ENCODE results near the gene CFAP74.
"Not testable (repeated sequence)": the region's sequence is repeated elsewhere in the genome, so short reads cannot be mapped to it uniquely, and the experiment has no call there.

CFAP74 gene

DNA sequence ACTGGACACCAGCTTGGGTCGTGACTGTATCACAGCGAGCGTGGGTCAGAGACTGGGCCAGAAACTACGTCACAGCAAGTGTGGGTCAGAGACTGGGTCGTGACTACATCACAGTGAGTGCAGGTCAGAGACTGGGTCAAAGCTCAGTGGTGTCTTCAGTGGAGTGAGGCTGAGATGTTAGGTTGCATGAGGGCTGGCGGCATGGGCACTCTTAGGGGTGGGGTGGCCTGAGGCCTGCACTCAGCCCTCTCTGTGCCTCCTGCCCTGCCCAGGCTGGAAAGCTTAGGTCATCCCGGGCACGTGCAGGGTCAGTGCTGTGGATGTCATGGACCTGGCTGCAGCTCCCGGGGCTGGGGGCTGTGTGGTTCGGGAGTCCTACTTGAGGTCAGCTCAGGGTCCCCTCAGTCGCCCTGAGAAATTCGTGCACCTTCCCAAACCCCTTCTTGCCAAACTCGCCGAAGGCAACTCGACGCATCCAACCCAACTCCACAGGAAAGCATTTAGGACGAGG lies 19.0 kb downstream of the CFAP74 start:
- DNase-seq (ENCODE audit: low spot score), result no peak

DNA sequence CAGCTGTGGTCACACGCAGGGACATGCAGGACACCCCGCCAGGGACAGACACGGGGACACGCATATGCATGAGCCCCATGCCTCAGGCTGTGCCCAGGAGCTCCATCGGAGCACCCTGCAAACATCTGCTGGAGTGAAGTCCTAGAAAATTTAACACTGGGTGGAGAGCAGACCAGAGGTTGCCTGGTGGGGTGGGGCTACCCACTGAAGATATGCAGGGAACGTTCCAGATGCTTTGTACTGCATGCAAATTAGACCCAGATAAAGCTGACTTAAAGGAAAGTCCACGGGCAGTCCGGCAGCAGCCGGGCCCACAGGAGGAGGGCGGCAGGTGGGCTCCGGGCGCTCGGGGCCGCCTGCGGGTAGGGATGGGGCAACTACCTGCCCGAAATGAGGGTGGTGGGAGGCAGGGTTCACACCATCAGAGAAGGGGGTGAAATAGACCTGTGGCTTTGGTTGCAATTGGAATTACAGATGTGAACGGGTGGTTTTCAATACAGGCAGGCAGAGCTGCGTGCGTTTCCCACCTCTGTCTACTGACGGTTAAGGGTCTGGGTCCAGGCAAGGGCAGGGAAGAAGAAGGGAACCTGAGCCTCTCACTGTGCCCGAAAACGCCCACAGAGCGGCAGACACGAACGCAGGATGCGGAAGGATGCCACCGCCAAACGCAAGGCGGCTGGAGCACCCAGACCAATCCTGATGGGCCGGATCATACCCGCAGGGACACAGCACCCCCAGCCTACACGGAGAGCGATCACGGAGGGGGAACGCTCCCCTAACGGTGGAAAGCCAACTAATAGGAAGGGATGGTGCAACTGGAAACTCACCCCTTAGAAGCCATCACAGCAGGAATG lies 21.0 kb downstream of the CFAP74 start:
- DNase-seq (ENCODE audit: low spot score), result no peak

DNA sequence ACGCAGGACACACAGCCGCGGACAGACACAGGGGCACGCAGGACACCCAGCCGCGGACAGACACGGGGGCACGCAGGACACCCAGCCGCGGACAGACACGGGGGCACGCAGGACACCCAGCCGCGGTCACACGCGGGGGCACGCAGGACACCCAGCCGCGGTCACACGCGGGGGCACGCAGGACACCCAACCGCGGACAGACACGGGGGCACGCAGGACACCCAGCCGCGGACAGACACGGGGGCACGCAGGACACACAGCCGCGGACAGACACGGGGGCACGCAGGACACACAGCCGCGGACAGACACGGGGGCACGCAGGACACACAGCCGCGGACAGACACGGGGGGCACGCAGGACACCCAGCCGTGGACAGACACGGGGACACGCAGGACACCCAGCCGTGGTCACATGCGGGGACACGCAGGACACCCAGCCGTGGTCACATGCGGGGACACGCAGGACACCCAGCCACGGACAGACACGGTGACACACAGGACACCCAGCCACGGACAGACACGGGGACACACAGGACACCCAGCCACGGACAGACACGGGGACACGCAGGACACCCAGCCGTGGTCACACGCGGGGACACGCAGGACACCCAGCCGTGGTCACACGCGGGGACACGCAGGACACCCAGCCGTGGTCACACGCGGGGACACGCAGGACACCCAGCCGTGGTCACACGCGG lies 21.8 kb downstream of the CFAP74 start:
- DNase-seq (ENCODE audit: low spot score), result not testable (repeated sequence)

DNA sequence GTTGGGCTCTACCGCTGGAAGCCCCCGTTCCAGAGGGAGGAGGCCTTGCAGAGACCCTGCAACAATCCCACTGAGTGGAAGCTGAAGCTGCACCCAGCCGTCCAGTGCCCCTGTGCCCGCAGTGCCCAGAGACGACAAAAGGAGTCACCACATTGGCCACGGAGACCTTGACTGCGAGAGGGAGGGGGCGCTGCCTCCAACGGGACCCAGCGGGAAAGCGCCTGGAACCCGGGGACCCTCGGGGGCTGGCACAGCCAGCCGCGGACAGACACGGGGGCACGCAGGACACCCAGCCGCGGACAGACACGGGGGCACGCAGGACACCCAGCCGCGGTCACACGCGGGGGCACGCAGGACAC lies 22.5 kb downstream of the CFAP74 start:
- DNase-seq (ENCODE audit: low spot score), result no peak

DNA sequence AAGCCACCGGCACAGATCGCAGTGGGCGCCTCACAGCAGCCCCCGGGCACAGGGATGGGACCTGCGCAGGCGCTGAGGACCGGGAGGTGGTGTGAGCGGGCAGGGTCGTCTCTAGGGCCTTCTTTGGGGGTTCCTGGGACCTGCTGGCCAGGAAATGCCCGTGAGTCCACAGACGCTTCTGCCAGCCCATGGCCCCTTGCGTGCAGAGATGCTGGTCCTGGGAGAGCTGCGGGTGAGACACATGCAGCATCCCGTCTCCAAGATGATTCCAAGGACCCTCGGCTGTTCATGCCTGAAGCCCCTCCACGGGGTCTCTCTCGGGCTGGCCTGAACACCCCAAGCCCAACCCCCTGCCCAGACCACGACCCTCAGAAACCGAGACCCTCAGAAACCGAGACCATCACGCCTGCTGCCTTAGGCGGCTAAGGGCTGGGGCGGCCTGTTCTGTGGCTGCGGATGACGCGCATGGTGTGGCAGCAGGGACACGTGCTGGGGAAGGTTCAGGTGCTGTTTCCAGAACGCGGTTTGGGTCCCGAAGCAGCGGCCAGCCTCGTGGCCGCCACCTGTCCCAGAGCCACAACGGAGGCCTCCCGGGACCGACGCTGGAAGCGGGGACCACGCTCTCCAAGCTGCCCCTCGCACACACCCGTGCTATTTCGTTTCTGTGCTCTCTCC lies 23.0 kb downstream of the CFAP74 start:
- no peak for DNase-seq (ENCODE audit: low spot score)

DNA sequence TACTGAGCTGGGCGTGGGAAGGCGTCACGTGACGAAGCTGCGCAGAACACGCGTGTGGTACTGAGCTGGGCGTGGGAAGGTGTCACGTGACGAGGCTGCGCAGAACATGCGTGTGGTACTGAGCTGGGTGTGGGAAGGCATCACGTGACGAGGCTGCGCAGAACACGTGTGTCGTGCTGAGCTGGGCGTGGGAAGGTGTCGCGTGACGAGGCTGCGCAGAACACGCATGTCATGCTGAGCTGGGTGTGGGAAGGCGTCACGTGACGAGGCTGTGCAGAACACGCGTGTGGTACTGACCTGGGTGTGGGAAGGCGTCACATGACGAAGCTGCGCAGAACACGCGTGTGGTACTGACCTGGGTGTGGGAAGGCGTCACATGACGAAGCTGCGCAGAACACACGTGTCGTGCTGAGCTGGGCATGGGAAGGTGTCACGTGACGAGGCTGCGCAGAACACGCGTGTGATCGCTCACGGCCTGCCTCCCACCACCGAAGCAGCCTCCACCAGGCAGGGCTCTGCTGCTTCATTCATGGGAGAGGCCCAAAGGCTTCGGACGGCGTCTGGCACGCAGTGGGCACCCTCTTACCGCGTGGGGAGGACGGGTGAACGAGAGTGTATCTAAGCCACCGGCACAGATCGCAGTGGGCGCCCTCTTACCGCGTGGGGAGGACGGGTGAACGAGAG lies 24.0 kb downstream of the CFAP74 start:
- DNase-seq (ENCODE audit: low spot score), result no peak

DNA sequence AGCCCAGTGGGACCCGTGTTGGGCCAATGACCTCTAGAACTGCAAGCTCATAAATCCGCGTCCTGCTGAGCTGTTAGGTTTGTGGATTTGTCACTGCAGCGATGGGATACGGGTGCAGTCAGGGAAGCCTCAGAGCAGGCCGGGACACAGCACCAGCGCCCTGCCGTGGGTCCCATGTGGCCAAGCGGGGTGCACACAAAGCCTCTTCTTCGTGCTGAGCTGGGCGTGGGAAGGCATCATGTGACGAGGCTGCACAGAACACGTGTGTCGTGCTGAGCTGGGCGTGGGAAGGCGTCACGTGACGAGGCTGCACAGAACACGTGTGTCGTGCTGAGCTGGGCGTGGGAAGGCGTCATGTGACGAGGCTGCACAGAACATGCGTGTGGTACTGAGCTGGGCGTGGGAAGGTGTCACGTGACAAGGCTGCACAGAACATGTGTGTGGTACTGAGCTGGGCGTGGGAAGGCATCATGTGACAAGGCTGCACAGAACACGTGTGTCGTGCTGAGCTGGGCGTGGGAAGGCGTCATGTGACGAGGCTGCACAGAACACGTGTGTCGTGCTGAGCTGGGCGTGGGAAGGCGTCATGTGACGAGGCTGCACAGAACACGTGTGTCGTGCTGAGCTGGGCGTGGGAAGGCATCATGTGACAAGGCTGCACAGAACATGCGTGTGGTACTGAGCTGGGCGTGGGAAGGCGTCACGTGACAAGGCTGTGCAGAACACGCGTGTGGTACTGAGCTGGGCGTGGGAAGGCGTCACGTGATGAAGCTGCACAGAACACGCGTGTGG lies 24.7 kb downstream of the CFAP74 start:
- not testable (repeated sequence) for DNase-seq (ENCODE audit: low spot score)

DNA sequence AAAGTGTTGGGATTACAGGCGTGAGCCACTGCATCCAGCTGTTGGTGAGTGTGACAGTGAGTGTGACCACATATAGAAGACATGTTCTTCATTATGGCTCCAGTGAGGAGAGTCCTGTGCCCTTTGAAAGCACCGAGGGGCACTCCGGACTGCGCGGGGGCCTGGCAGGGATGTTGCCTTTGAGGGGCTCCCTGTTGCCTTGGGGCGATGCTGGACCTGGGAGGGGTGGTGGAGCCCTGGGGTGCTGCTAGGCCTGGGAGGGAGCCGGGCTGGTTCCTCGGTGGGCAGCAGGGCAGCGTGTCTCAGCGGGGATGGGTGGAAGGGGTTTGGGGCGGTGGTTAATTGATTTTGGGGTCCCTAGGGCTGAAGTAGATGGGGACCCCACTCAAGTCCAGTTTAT lies 25.5 kb downstream of the CFAP74 start:
- no peak for DNase-seq (ENCODE audit: low spot score)

DNA sequence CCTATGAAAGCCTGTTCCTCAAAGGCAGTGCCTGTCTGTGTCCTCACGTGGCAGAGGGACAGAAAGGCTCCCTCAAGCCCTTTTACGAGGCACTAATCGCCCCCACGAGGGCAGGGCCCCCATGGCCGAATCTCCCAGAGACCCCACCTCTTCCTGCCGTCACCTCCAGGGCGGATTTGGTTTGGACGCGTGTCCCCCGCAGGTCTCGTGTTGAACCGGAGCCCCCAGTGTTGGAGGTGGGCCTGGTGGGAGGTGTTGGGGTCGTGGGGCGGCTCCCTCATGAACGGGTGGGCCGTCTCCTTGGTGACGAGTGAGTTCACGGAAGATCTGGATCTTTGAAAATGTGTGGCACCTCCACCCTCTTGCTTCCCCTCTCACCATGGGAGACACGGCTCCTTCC lies 27.6 kb downstream of the CFAP74 start:
- no peak for DNase-seq (ENCODE audit: low spot score)

DNA sequence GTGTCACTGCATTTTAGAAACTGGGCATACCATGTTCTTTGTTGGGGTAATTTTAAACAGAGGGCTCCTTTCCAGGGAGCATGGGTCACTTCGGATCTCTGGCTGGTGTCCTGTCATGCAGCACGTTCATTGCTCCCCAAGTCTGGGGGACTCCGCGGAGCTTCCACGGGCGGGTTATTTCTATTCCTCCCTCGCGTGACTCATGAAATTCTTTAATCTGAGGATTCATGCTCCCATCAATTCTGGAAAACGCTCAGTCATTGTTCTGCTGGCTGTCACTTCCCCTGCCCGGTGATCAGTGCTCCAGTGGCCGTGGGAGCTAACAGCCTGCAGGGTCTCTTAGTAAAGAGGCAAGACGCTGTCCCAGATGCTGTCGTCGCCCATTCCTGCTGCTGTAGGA lies 28.1 kb downstream of the CFAP74 start:
- DNase-seq (ENCODE audit: low spot score), result no peak

DNA sequence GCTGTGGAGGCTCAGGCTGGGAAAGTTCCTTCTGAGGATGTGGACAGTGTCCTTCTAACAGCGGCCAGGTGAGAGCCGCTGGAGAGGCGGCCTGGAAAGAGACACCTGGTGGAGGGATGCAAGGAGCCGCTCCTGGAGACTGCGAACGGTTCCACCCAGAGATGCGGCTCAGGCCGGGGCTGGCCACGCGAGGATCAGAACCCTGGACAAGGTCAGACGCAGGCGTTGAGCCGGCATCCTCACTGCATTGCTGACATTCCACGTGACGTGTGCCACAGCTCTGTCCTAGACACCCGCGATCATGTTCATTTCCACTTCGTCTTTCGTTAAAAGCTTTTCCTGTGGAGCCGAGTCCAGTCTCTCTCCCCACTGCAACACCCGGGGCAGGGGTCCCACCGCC lies 28.8 kb downstream of the CFAP74 start:
- DNase-seq (ENCODE audit: low spot score), result no peak

DNA sequence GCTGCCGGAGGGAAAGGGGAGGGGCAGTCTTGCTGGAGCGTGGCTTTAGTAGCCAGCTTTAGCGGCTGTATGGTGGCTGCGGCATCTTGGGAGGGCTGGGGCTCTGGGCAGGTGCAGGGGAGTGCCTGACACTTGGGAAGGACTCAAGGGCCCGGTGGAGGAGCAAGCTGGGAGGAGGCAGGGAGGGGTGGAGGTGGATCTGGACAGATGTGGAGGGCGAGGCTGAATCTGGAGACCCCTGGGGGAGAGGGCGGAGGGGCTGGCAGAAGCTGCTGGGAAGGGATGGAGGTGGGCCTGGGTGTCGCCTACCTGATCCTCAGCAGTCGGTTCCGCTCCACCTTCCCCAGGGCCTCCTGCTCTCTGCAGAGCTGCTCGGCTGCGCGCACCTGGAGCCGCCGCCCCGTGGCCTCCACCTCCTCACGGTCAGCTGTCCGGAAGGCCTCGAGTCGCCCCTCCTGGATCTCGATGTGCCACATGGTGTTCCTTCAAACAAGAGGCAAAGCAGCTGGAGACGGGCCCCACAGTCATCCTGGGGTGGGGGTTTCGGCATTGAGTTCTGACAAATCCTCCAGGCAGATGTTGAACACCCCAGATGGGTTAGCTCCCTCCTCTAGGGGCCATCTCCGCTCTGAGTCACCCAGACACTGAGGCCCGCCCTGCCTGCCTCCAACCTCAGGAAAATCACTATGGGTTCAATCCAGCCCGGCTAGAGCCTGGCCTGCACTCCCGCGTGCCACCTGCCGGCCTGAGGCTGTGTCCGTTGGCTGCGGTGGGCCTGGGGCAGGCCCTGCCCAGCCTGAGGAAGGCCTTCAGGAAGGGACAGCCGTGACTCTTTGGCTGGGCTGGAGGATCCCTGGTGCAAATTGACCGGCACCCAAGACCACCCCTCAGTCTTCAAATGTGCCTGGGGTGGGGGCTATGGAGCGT lies 29.6 kb downstream of the CFAP74 start:
- DNase-seq (ENCODE audit: low spot score), result no peak

DNA sequence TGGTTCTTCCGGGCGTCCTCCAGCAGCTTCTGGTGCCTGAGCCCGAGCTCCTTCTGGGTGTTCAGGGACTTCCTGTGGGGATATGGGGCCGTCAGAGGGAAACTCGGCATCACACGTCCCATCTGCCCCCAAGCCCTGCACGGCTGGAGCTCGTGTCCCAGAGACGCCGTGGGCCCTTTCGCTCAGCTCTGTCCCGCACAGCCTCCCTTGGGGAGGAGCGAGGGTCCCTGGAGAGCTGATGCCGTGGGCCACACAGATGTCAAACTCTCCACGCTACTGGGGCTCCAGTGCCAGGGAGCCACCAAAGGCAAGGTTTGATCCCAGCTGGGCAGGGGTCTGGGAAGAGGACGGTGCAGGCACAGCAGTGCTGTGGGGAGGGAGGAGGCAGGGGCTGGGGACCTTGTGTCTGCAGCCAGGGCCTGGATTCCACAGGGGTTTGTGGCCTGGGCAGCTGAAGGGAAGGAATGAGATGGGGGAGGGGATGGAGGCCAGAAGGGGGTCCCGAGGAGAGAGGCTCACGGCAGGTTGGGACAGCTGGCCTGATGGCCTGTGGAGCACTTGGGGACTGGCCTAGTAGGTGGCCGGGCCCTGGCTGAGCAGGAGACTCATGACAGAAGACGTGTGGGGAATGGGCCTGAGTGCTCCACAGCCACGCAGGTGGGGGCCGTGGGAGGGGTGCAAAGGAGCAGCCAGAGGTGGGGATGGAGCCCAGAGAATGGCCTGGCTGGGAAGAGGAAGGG lies 30.4 kb downstream of the CFAP74 start:
- no peak for DNase-seq (ENCODE audit: low spot score)

DNA sequence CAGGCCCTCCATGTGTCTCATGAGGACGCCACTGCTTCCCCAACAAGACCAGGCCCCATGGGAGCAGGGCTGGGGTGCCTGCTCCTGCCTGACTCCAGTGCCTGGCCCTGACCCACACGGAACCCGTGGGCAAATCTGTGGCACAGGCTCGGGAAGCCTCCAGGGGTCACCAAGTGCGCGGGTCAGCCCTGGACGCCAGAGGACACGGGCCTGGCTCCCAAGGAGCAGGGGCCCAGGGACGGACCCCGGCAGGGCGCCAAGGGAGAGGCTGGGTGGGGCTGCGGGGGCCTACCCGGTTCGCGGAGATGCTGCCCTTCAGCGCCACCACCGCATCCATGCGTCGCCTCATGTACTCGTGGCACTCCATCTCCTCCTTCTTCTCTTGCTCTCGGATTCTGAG lies 31.9 kb downstream of the CFAP74 start:
- DNase-seq (ENCODE audit: low spot score), result no peak

DNA sequence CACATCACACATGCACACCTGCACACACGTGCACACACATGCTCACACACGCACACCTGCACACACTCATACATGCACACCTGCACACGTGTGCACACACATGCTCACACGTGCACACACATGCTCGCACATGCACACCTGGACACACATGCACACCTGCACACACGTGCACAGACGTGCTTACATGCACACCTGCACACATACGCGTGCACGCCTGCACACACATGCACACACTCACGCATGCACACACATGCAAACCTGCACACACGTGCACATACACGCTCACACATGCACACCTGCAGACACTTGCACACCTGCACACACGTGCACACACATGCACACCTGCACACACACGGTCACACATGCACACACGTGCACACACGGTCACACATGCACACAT lies 32.6 kb downstream of the CFAP74 start:
- DNase-seq (ENCODE audit: low spot score), result no peak

DNA sequence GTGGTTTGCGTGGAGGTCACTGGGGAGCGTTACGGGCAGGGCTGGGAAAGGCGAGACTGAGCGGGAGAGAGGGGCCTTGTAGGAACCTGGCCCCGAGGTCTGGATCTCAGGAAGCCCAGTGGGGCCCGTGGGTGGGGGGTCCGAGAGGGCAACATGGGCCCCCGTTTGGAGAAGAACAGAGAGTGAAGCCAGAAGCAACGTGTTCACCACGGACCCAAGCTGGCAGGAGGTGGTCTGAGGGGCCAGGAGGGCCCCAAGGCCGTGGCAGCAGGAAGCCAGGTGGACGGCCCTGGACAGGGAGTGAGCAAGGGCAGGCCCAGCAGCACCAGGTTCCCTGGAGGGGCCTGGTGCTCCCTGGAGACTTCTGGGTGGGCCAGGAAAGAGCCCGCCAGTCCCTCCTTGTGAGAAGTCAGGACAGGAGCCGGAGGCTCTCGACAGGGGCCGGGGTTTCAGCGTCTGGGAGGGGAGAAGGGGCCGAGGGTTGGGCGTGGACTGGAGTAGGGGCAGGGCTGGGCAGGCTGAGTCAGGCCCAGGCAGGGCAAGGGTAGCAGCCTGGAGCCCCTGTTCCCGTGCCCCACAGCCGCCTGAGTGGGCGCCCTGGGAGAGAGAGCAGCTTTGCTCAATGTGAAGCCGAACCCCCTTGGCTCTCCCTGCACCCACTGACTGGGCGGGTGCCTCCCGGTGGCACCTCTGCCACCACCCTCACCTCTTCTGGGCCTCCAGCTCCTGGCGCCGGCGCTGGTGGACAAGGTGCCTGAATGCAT lies 33.5 kb downstream of the CFAP74 start:
- no peak for DNase-seq (ENCODE audit: low spot score)

DNA sequence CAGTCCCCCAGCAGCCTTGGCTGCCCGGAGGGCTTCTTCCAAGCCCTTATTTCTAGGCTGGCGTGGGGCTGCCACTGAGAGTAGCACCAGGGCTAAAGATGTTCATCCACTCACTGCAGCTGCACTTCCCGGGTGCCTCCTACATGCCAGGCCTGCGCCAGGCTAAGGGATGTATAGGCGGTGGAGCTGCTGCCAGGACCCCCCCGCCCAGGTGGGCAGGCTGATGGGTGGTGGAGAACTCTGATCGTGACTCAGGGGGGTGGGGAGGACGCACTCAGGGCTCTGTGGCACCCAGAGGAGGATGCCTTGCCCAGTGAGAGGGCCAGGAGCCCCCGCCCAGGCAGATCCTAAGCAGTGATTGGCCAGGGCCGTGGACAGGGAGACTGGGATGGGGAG lies 34.1 kb downstream of the CFAP74 start:
- no peak for DNase-seq (ENCODE audit: low spot score)

DNA sequence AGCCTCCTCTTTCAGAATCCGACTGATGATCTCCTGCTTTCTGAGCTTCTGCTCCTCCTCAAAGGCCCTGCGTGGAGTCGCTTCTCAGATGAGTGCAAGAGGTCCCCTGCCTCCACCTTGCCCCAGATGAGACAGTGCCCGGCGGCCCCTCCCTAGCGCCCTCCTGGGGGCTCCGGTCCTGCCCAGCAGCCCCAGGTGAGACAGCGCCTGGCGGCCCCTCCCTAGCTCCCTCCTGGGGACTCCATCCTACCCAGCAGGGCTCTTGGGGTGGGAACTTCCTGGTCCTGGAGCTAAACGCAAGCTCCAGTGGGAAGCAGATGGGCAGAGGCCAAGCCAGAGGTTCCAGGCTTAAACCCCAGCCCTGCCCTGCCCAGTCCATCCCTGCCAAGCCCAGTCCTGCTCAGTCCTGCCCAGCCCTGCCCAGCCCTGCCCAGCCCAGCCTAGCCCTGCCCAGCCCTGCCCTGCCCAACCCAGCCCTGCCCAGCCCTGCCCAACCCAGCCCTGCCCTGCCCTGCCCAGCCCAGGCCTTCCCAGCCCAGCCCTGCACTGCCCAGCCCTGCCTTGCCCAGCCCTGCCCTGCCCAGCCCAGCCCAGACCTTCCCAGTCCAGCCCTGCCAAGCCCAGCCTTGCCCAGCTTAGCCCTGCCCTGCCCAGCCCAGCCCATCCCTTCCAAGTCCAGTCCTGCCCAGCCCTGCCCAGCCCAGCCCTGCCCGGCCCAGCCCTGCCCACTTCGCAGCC lies 34.6 kb downstream of the CFAP74 start:
- DNase-seq (ENCODE audit: low spot score), result no peak
